Tongue (tissue), 3 donors: ENCODE results near the gene PTGES3L. TPM values are rescaled to one million over a fixed set of nuclear protein-coding genes. Genes with fewer than 3 reads are reported as not detected.
"Not testable (repeated sequence)": the region's sequence is repeated elsewhere in the genome, so short reads cannot be mapped to it uniquely, and the experiment has no call there.

ENCODE experiments used
- DNase-seq: peaks from one replicate; pipeline ENCODE4 v3.0.0-alpha.2; 2015
- small RNA-seq: library from RNA; depleted of rRNA; stranded (forward); fragments of <200 nt; gene quantifications from one replicate; pipeline ENCODE3, GENCODE V24; 2014; ENCODE audit warnings: low replicate concordance
- total RNA-seq: library from RNA; depleted of rRNA; stranded (reverse); fragments of >200 nt; gene quantifications from one replicate; pipeline ENCODE4 v1.2.3, GENCODE V29; 2014

PTGES3L gene
- total RNA-seq, 1 donor from 2014 or later, result 61.5 TPM

- not testable (repeated sequence) for DNase-seq
Observed at GRCh38 chr17:42919522-42920077, 60.3 kb downstream of the PTGES3L start.

- DNase-seq, result peak; percentile 16
Observed at GRCh38 chr17:42918902-42919521, 60.9 kb downstream of the PTGES3L start.

Small RNAs within 50 kb of the gene (small RNA-seq; reads per million reads assigned to genes)
- gene AARSD1 (0.05 reads per million), gene RF00561 (not detected)

Other genes with a start within 250 kb of the PTGES3L start
- 35.6 TPM for gene EZH1, start 235.0 kb downstream of the PTGES3L start, total RNA-seq
- gene RAMP2, start 218.9 kb downstream of the PTGES3L start, total RNA-seq, result 11.9 TPM
- 40.3 TPM for gene VPS25, start 206.6 kb downstream of the PTGES3L start, total RNA-seq
- gene WNK4, start 199.5 kb downstream of the PTGES3L start, total RNA-seq, result not detected
- gene COA3, start 181.4 kb downstream of the PTGES3L start, total RNA-seq, result 50.7 TPM
- not detected for gene CNTD1, start 181.2 kb downstream of the PTGES3L start, total RNA-seq
- 68.7 TPM for gene BECN1, start 155.8 kb downstream of the PTGES3L start, total RNA-seq
- gene PSME3, start 146.7 kb downstream of the PTGES3L start, total RNA-seq, result 48.5 TPM
- 1.4 TPM for gene AOC2, start 135.5 kb downstream of the PTGES3L start, total RNA-seq
- 23.0 TPM for gene AOC3, start 128.9 kb downstream of the PTGES3L start, total RNA-seq
- gene G6PC1, start 79.3 kb downstream of the PTGES3L start, total RNA-seq, result not detected
- gene AARSD1, start 15.6 kb downstream of the PTGES3L start, total RNA-seq, result 16.0 TPM
- 10.7 TPM for gene RUNDC1, start 485 bp upstream of the PTGES3L start, total RNA-seq
- 1,583 TPM for gene RPL27, start 18.3 kb upstream of the PTGES3L start, total RNA-seq
- gene IFI35, start 26.7 kb upstream of the PTGES3L start, total RNA-seq, result 6.7 TPM
- 66.7 TPM for gene VAT1, start 42.3 kb upstream of the PTGES3L start, total RNA-seq
- gene RND2, start 45.2 kb upstream of the PTGES3L start, total RNA-seq, result 0.92 TPM
- gene BRCA1, start 145.3 kb upstream of the PTGES3L start, total RNA-seq, result 21.4 TPM
- gene NBR1, start 191.1 kb upstream of the PTGES3L start, total RNA-seq, result 102 TPM
- gene TMEM106A, start 231.8 kb upstream of the PTGES3L start, total RNA-seq, result 5.7 TPM
- gene CCDC200, start 248.5 kb upstream of the PTGES3L start, total RNA-seq, result not detected